ENCODE results near the gene GNB2. TPM values are rescaled to one million over a fixed set of nuclear protein-coding genes. Genes with fewer than 3 reads are reported as not detected.
A peak's percentile ranks its signal among the peaks of the same experiment; 100 is the strongest.

Gene GNB2
- total and polyA plus RNA-seq, 2 of the 13 experiments (the other 11 are each of a cell fraction or from before 2014, with no cell fraction given) = 48.3 to 67.1 TPM

DNA sequence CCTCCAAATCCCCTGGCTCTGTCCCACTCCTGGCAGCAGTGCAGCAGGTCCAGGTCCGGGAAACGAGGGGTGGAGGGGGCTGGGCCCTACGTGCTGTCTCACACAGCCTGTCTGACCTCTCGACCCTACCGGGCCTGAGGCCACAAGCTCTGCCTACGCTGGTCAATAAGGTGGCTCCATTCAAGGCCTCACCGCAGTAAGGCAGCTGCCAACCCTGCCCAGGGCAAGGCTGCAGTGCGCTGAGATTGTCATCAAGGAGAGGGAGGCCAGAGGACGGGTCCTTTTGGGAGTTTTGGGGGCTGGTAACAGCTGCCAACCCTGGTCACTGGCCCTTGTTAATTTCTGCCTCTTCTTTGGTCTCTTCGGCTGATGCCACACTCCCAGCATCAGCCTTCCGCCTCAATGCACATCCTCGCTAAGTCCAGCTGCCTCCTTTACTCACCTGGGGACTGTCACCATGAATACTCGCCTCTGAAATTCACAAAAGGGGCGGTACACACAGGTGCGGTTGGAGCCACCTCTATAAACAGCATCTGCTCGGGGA lies 50.3 kb downstream of the GNB2 start (continued):
- TF ChIP-seq ZNF549 (CRISPR knock-in tag; IDR thresholded peaks at IDR 0.05) = no peak
- no peak for TF ChIP-seq KLF6 (CRISPR knock-in tag; IDR thresholded peaks at IDR 0.05)
- TF ChIP-seq TMF1 (CRISPR knock-in tag; IDR thresholded peaks at IDR 0.05; ENCODE audit: low read depth) = no peak
- no peak for TF ChIP-seq ZKSCAN8 (CRISPR knock-in tag; IDR thresholded peaks at IDR 0.05; ENCODE audit: borderline replicate concordance)
- TF ChIP-seq SAFB2 (CRISPR knock-in tag; IDR thresholded peaks at IDR 0.05; ENCODE audit: borderline replicate concordance, low read depth) = no peak; the same call in 1 of the 2 replicates
- TF ChIP-seq CBX5 (CRISPR knock-in tag; IDR thresholded peaks at IDR 0.05; ENCODE audit: borderline replicate concordance) = no peak
- no peak for TF ChIP-seq SP2 (CRISPR knock-in tag; IDR thresholded peaks at IDR 0.05)
- peak; percentile 68 for TF ChIP-seq CBX1 (IDR thresholded peaks at IDR 0.05; ENCODE audit: low read depth)
- 0 out of 2 replicates have a peak, but pooled peaks have one; percentile 83 for TF ChIP-seq MTERF4 (CRISPR knock-in tag; IDR thresholded peaks at IDR 0.05)
- TF ChIP-seq, protein P1, sequence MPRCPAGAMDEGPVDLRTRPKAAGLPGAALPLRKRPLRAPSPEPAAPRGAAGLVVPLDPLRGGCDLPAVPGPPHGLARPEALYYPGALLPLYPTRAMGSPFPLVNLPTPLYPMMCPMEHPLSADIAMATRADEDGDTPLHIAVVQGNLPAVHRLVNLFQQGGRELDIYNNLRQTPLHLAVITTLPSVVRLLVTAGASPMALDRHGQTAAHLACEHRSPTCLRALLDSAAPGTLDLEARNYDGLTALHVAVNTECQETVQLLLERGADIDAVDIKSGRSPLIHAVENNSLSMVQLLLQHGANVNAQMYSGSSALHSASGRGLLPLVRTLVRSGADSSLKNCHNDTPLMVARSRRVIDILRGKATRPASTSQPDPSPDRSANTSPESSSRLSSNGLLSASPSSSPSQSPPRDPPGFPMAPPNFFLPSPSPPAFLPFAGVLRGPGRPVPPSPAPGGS (CRISPR knock-in tag; IDR thresholded peaks at IDR 0.05) = peak; percentile 78; the same call in 1 of the 2 replicates
- TF ChIP-seq FOXA1 (IDR thresholded peaks at IDR 0.05) = no peak
- TF ChIP-seq FOXA1 (CRISPR knock-in tag; IDR thresholded peaks at IDR 0.05) = peak; percentile 31; the same call in 1 of the 2 replicates
- TF ChIP-seq TBP (CRISPR knock-in tag; IDR thresholded peaks at IDR 0.05) = no peak
- TF ChIP-seq ZNF335 (CRISPR knock-in tag; IDR thresholded peaks at IDR 0.05) = peak; percentile 66; the same call in 1 of the 2 replicates
- no peak for TF ChIP-seq JARID2 (CRISPR knock-in tag; IDR thresholded peaks at IDR 0.05; ENCODE audit: insufficient replicate concordance)
- 0 out of 2 replicates have a peak, but pooled peaks have one; percentile 40 for TF ChIP-seq ZNF580 (CRISPR knock-in tag; IDR thresholded peaks at IDR 0.05; ENCODE audit: borderline replicate concordance, low read depth)
- TF ChIP-seq, protein P2, sequence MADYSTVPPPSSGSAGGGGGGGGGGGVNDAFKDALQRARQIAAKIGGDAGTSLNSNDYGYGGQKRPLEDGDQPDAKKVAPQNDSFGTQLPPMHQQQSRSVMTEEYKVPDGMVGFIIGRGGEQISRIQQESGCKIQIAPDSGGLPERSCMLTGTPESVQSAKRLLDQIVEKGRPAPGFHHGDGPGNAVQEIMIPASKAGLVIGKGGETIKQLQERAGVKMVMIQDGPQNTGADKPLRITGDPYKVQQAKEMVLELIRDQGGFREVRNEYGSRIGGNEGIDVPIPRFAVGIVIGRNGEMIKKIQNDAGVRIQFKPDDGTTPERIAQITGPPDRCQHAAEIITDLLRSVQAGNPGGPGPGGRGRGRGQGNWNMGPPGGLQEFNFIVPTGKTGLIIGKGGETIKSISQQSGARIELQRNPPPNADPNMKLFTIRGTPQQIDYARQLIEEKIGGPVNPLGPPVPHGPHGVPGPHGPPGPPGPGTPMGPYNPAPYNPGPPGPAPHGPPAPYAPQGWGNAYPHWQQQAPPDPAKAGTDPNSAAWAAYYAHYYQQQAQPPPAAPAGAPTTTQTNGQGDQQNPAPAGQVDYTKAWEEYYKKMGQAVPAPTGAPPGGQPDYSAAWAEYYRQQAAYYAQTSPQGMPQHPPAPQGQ (CRISPR knock-in tag; IDR thresholded peaks at IDR 0.05; ENCODE audit: borderline replicate concordance) = peak; percentile 64; the same call in 1 of the 2 replicates
- TF ChIP-seq, protein P3, sequence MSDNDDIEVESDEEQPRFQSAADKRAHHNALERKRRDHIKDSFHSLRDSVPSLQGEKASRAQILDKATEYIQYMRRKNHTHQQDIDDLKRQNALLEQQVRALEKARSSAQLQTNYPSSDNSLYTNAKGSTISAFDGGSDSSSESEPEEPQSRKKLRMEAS (IDR thresholded peaks at IDR 0.05) = peak; percentile 77
- no peak for TF ChIP-seq ZKSCAN5 (CRISPR knock-in tag; IDR thresholded peaks at IDR 0.05)
- peak; percentile 56; the same call in 1 of the 2 replicates for TF ChIP-seq GATAD2A (CRISPR knock-in tag; IDR thresholded peaks at IDR 0.05)
- TF ChIP-seq RCOR2 (CRISPR knock-in tag; IDR thresholded peaks at IDR 0.05) = peak; percentile 19; the same call in 1 of the 2 replicates
- no peak for TF ChIP-seq ZNF333 (CRISPR knock-in tag; IDR thresholded peaks at IDR 0.05; ENCODE audit: borderline replicate concordance)
- no peak for TF ChIP-seq ZFP1 (CRISPR knock-in tag; IDR thresholded peaks at IDR 0.05)
- TF ChIP-seq ZNF776 (CRISPR knock-in tag; IDR thresholded peaks at IDR 0.05) = peak; percentile 63
- TF ChIP-seq NR1H2 (CRISPR knock-in tag; IDR thresholded peaks at IDR 0.05; ENCODE audit: borderline replicate concordance, low read depth) = no peak
- TF ChIP-seq ZNF878 (CRISPR knock-in tag; IDR thresholded peaks at IDR 0.05) = no peak
- no peak for TF ChIP-seq CHCHD3 (CRISPR knock-in tag; IDR thresholded peaks at IDR 0.05)
- TF ChIP-seq ZNF124 (CRISPR knock-in tag; IDR thresholded peaks at IDR 0.05) = no peak
- no peak for TF ChIP-seq SMARCC2 (IDR thresholded peaks at IDR 0.05)
- peak; percentile 69; the same call in 1 of the 2 replicates for TF ChIP-seq FOXO1 (CRISPR knock-in tag; IDR thresholded peaks at IDR 0.05)
